IMR-90 (cell line): Measurements from ENCODE around the gene OSBPL9. TPM values are rescaled to one million over a fixed set of nuclear protein-coding genes. Genes with fewer than 3 reads are reported as not detected.
"Not testable (repeated sequence)": the region's sequence is repeated elsewhere in the genome, so short reads cannot be mapped to it uniquely, and the experiment has no call there.

ENCODE experiments used
- ATAC-seq: fragments of 200-7000 bp; cut with Tn5 transposase; 2 replicates; pipeline ENCODE4 v1.9.1; 2020; ENCODE audit warnings: low read depth, mild to moderate bottlenecking, moderate library complexity
- BruUV-seq: library from RNA; stranded (reverse); fragments of 400-500 nt; replicated peaks from 2 replicates; lab custom pipeline; 2021; lab: Mats Ljungman, UMichigan
- CTCF ChIA-PET: fragments of 300-600 bp; formaldehyde crosslinking; extraction: SDS; loops from one replicate; lab custom pipeline; 2021; ENCODE audit warnings: antibody characterized with exemption; lab: Yijun Ruan, JAX
- POLR2A ChIA-PET: fragments of 300-600 bp; sonication (Branson Sonifier 250); formaldehyde crosslinking; loops from one replicate; lab custom pipeline; 2022; ENCODE audit warnings: antibody characterized with exemption; ENCODE audit not compliant: unreplicated experiment; lab: Charles Lee
- DNase-seq: peaks from one replicate; pipeline ENCODE4 v3.0.0; 2013
- H2AFZ ChIP-seq: replicated peaks from 2 replicates; pipeline ENCODE3; 2013; ENCODE audit warnings: low read length, mild to moderate bottlenecking; ENCODE audit not compliant: poor library complexity
- H2AK5ac ChIP-seq: 2 replicates; pipeline ENCODE4 v1.6.1; 2013; ENCODE audit warnings: low read depth, low read length, inconsistent platforms
- H2AK9ac ChIP-seq: replicated peaks from 2 replicates; pipeline ENCODE3; 2013; ENCODE audit warnings: mild to moderate bottlenecking, low read depth, low read length, moderate library complexity; ENCODE audit not compliant: poor library complexity
- H2BK120ac ChIP-seq: 2 replicates; pipeline ENCODE4 v1.6.1; 2013; ENCODE audit warnings: low read depth, low read length, inconsistent platforms
- H2BK15ac ChIP-seq: 3 replicates; pipeline ENCODE4 v1.6.1; 2013; ENCODE audit warnings: low read depth, low read length, inconsistent platforms
- H2BK20ac ChIP-seq: 2 replicates; pipeline ENCODE4 v1.6.1; 2013; ENCODE audit warnings: low read depth, mild to moderate bottlenecking, inconsistent platforms, low read length, moderate library complexity
- H2BK5ac ChIP-seq: 2 replicates; pipeline ENCODE4 v1.6.1; 2013; ENCODE audit warnings: mild to moderate bottlenecking, low read depth, low read length, inconsistent platforms; ENCODE audit not compliant: poor library complexity, severe bottlenecking
- H3K14ac ChIP-seq: replicated peaks from 2 replicates; pipeline ENCODE4 v1.6.1; 2013; ENCODE audit warnings: low read depth, low read length, inconsistent platforms
- H3K18ac ChIP-seq: 2 replicates; pipeline ENCODE4 v1.6.1; 2013; ENCODE audit warnings: low read depth, low read length, control low read depth
- H3K23ac ChIP-seq: 2 replicates; pipeline ENCODE4 v1.6.1; 2013; ENCODE audit warnings: low read depth, low read length, inconsistent platforms
- H3K27ac ChIP-seq: 2 replicates; pipeline ENCODE4 v1.5.1; 2013; ENCODE audit warnings: mild to moderate bottlenecking, control low read depth, low read length; ENCODE audit not compliant: insufficient read depth
- H3K27me3 ChIP-seq: 2 replicates; pipeline ENCODE4 v1.6.1; 2013; ENCODE audit warnings: low read length; ENCODE audit not compliant: control insufficient read depth, insufficient read depth
- H3K36me3 ChIP-seq: 2 replicates; pipeline ENCODE4 v1.6.1; 2013; ENCODE audit warnings: low read length, mixed read lengths; ENCODE audit not compliant: control insufficient read depth, insufficient read depth
- H3K4ac ChIP-seq: 2 replicates; pipeline ENCODE4 v1.6.1; 2013; ENCODE audit warnings: low read depth, low read length, inconsistent platforms
- H3K4me1 ChIP-seq: 2 replicates; pipeline ENCODE4 v1.6.1; 2013; ENCODE audit warnings: low read length, mixed read lengths; ENCODE audit not compliant: control insufficient read depth, insufficient read depth
- H3K4me2 ChIP-seq: 2 replicates; pipeline ENCODE4 v1.6.1; 2013; ENCODE audit warnings: low read depth, mild to moderate bottlenecking, control low read depth, low read length, moderate library complexity
- H3K4me3 ChIP-seq: 2 replicates; pipeline ENCODE4 v1.5.1; 2013; ENCODE audit warnings: low read depth, mild to moderate bottlenecking, control low read depth, low read length, moderate library complexity; ENCODE audit not compliant: insufficient read depth
- H3K56ac ChIP-seq: 2 replicates; pipeline ENCODE4 v1.6.1; 2013; ENCODE audit warnings: low read length, inconsistent platforms; ENCODE audit not compliant: insufficient read depth; ENCODE audit errors: extremely low read depth
- H3K79me1 ChIP-seq, 2 experiments: 2 replicates each; pipeline ENCODE4 v1.6.1; 2013; ENCODE audit warnings: low read length in 2 of 2, inconsistent platforms in 1 of 2, low read depth in 1 of 2
- H3K9ac ChIP-seq: 2 replicates; pipeline ENCODE4 v1.6.1; 2013; ENCODE audit warnings: low read depth, low read length, control low read depth
- H3K9me1 ChIP-seq: 2 replicates; pipeline ENCODE4 v1.6.1; 2013; ENCODE audit warnings: low read length, inconsistent platforms; ENCODE audit not compliant: insufficient read depth
- H3K9me3 ChIP-seq: 2 replicates; pipeline ENCODE4 v1.6.1; 2013; ENCODE audit warnings: low read length; ENCODE audit not compliant: control insufficient read depth, insufficient read depth
- H4K20me1 ChIP-seq: 2 replicates; pipeline ENCODE4 v1.6.1; 2013; ENCODE audit warnings: low read length, inconsistent platforms; ENCODE audit not compliant: insufficient read depth
- H4K5ac ChIP-seq: 2 replicates; pipeline ENCODE4 v1.6.1; 2013; ENCODE audit warnings: mild to moderate bottlenecking, low read depth, low read length, control low read depth
- H4K8ac ChIP-seq, 2 experiments: 2 replicates each; pipeline ENCODE4 v1.6.1; 2013; ENCODE audit warnings: low read depth in 2 of 2, low read length in 2 of 2, control low read depth in 1 of 2, inconsistent platforms in 1 of 2
- H4K91ac ChIP-seq: 2 replicates; pipeline ENCODE4 v1.6.1; 2013; ENCODE audit warnings: low read depth, low read length, inconsistent platforms; ENCODE audit not compliant: insufficient read depth
- USF2 ChIP-seq: fragments of 150-350 bp; IDR thresholded peaks from 2 replicates; pipeline ENCODE4 v1.6.1; 2017; ENCODE audit warnings: mild to moderate bottlenecking, antibody characterized with exemption, low read length, low read depth
- whole genome bisulfite sequencing, 2 experiments: methylation state at CpG; one replicate each; pipeline versions ENCODE4 v1.1.5 to v1.1.7; 2013; ENCODE audit warnings: missing lambda C conversion rate in 2 of 2; ENCODE audit not compliant: insufficient read length in 1 of 2; ENCODE audit errors: extremely low coverage in 2 of 2; 5-methylcytosine and 5-hydroxymethylcytosine counted together
- dilution Hi-C: fragments of 300-500 bp; cut with HindIII; formaldehyde crosslinking; loops from one replicate; pipeline ENCODE4 v1.14.3; 2018; ENCODE audit warnings: low sequenced_read_pairs; ENCODE audit not compliant: unreplicated experiment
- in situ Hi-C: fragments of 300-500 bp; cut with MboI; formaldehyde crosslinking; loops from 3 replicates; pipeline ENCODE4 v1.14.3; 2019; ENCODE audit warnings: low sequenced_read_pairs, inconsistent platforms, mixed read lengths
- intact Hi-C: fragments of 100-400 bp; cut with micrococcal nuclease; formaldehyde crosslinking; loops from 2 replicates; pipeline ENCODE4 v1.10.0; 2022
- polyA plus RNA-seq, 3 experiments: library from polyadenylated mRNA; depleted of rRNA; stranded (reverse); fragments of >200 nt; gene quantifications; 2 replicates each; pipeline ENCODE4 v1.2.3, GENCODE V29; 2012; ENCODE audit warnings: low replicate concordance in 1 of 3
- total RNA-seq: library from RNA; depleted of rRNA; stranded (reverse); fragments of >200 nt; gene quantifications from 2 replicates; pipeline ENCODE4 v1.2.3, GENCODE V29; 2012

Gene OSBPL9
- total and polyA plus RNA-seq, 2 of the 4 experiments (the other 2 are of a cell fraction): 51.4 to 127 TPM

GRCh38 chr1:51732701-51733425, 116.0 kb downstream of the OSBPL9 start (continued):
- no peak for TF ChIP-seq USF2

GRCh38 chr1:51733426-51733774, 116.5 kb downstream of the OSBPL9 start:
- H3K4me1 ChIP-seq, H3K9ac ChIP-seq, H2AK5ac ChIP-seq, H2BK5ac ChIP-seq, dilution Hi-C loops, in situ Hi-C loops, ATAC-seq, POLR2A ChIA-PET, H4K91ac ChIP-seq, BruUV-seq, H3K18ac ChIP-seq, H3K4ac ChIP-seq, H2AFZ ChIP-seq, H2BK20ac ChIP-seq, H4K5ac ChIP-seq, H3K4me2 ChIP-seq, H3K9me1 ChIP-seq, H3K14ac ChIP-seq, H2AK9ac ChIP-seq, H3K56ac ChIP-seq, H2BK15ac ChIP-seq, H2BK120ac ChIP-seq, H3K23ac ChIP-seq, DNase-seq, H3K27me3 ChIP-seq, H3K9me3 ChIP-seq, H3K36me3 ChIP-seq, H3K4me3 ChIP-seq, H4K8ac ChIP-seq, H3K27ac ChIP-seq: not testable (repeated sequence)
- peaks cover 19% of the 10 kb centered on the region; the same call in 1 of the 2 replicates for H4K20me1 ChIP-seq
- CTCF ChIA-PET: interaction anchor here (0.6 kb wide), 1 partner anchor 773 kb away, joined by 3 read pairs; no protein-coding TSS in a partner anchor
- WGBS, 2 experiments: 67% methylated on average over 1 of the region's 7 CpGs; no CpG with 5 or more reads in 1 of the 2 experiments
- peaks cover 29 to 59% of the 10 kb centered on the region in 2 experiments for H3K79me1 ChIP-seq
- intact Hi-C loops: loop anchor here (5.0 kb wide), 1 partner anchor 86 kb away; no protein-coding TSS in a partner anchor
